Sigmoid colon (tissue), 4 donors: ENCODE results near the gene GTF2H1.

Experiments
- CTCF ChIP-seq, 4 experiments: fragments of 450-650 bp in 3 of 4; fragments of 200-600 bp in 1 of 4; IDR thresholded peaks; one replicate each; pipeline ENCODE4 v1.5.1; 2016 to 2019; ENCODE audit warnings: antibody characterized with exemption in 4 of 4, mild to moderate bottlenecking in 3 of 4, moderate library complexity in 2 of 4
- EP300 ChIP-seq, 4 donors: sonication (generic); formaldehyde crosslinking; IDR thresholded peaks; one replicate each; pipeline ENCODE4 v1.6.1; 2017; ENCODE audit warnings: antibody characterized with exemption in 4 of 4
- POLR2A ChIP-seq, 2 donors: fragments of 450-650 bp; IDR thresholded peaks; one replicate each; pipeline ENCODE4 v1.6.1; 2016; ENCODE audit warnings: antibody characterized with exemption in 2 of 2, mild to moderate bottlenecking in 2 of 2, moderate library complexity in 2 of 2
- POLR2AphosphoS5 ChIP-seq, 4 donors: sonication (generic); formaldehyde crosslinking; IDR thresholded peaks; one replicate each; pipeline ENCODE4 v1.6.1; 2017; ENCODE audit warnings: antibody characterized with exemption in 4 of 4

DNA sequence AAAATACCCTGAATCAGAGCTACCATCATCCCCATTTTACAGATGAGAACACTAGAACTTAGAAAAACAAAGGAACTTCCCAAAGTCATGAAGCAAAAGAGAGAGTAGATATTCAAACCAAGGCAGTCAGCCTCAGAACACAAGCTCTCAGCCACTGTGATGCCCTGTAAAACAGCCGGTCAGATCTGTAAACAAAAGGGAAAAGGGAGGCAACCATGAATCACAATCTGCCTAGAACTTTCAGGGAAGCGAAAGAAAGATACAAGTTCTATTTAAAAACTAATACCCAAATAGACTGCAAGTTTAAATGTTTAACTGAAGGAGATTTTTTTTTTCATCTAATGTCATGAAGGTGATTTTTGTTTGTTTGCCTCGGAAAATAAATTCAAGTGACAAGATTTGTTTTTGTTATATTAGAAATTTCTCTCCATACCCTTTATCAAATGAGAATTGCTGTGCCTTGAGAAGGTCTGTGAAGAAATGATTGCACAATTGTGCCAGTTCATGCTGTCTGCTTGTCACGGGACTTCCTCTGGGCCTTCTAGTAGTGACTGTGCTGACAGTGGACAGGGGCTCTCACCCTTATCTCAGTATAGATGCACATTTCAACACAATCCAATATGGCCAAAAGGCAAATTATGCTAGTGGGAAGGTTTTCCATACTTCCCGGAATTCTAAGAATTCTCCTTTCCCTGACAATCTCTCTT is 44.6 kb upstream of the GTF2H1 start:
- TF ChIP-seq CTCF (IDR thresholded peaks at IDR 0.05) = no peak
- no peak for TF ChIP-seq POLR2A (IDR thresholded peaks at IDR 0.05)
- TF ChIP-seq POLR2AphosphoS5 (IDR thresholded peaks at IDR 0.05) = no peak
- no peak for TF ChIP-seq EP300 (IDR thresholded peaks at IDR 0.05)
